ENCODE results near the gene HTT. TPM values are rescaled to one million over a fixed set of nuclear protein-coding genes. Genes with fewer than 3 reads are reported as not detected.
"Not testable (repeated sequence)": the region's sequence is repeated elsewhere in the genome, so short reads cannot be mapped to it uniquely, and the experiment has no call there.

The HTT gene
- total RNA-seq, 1 experiment from 2014 or later = 66.8 TPM

- Histone ChIP-seq H3K4me1 (ENCODE audit: insufficient read depth, low read length, poor library complexity, severe bottlenecking) (no peaks in the 10 kb centered on the region), H3K27me3 (replicated peaks; ENCODE audit: insufficient read depth, low read depth, low read length, poor library complexity) (no peaks in the 10 kb centered on the region), H3K9me3 (ENCODE audit: low read depth, low read length, poor library complexity, severe bottlenecking) (no peaks in the 10 kb centered on the region), H3K4me3 (ENCODE audit: low read depth, low read length, poor library complexity, severe bottlenecking) (no peak overlapping the region), H3K36me3 (ENCODE audit: insufficient read depth, low read length, poor library complexity, severe bottlenecking) (no peaks in the 10 kb centered on the region), H3K27ac (ENCODE audit: low read depth, low read length, poor library complexity, severe bottlenecking) (no peak overlapping the region)
- POLR2A ChIA-PET (ENCODE audit: low non-redundant PET) = no interaction called here
- intact Hi-C loops (cut with micrococcal nuclease; ENCODE audit: unreplicated experiment) = no loop called here
- no TSS peak for BruUV-seq (replicated peaks)
- CTCF ChIA-PET = no interaction called here
- TF ChIP-seq CTCF (conservative IDR thresholded peaks at IDR 0.05; ENCODE audit: low read depth, low read length) (no peak), EZH2 (IDR thresholded peaks at IDR 0.05; ENCODE audit: borderline replicate concordance, low read depth, low read length, poor library complexity, severe bottlenecking) (no peak)
- DNase-seq (ENCODE audit: low spot score) = no peak
Measured at GRCh38 chr4:3046623-3047022, 27.9 kb upstream of the HTT start.

GRCh38 chr4:3047464-3048286, 26.8 kb upstream of the HTT start:
- ChIA-PET POLR2A (ENCODE audit: low non-redundant PET) (no interaction called here), CTCF (no interaction called here)
- no peaks in the 10 kb centered on the region for H3K9me3 ChIP-seq (ENCODE audit: low read depth, low read length, poor library complexity, severe bottlenecking)
- H3K4me1 ChIP-seq (ENCODE audit: insufficient read depth, low read length, poor library complexity, severe bottlenecking) = no peaks in the 10 kb centered on the region
- H3K27me3 ChIP-seq (replicated peaks; ENCODE audit: insufficient read depth, low read depth, low read length, poor library complexity) = no peaks in the 10 kb centered on the region
- no peak overlapping the region for H3K4me3 ChIP-seq (ENCODE audit: low read depth, low read length, poor library complexity, severe bottlenecking)
- BruUV-seq (replicated peaks) = no TSS peak
- peak; percentile 58 for DNase-seq (ENCODE audit: low spot score)
- H3K36me3 ChIP-seq (ENCODE audit: insufficient read depth, low read length, poor library complexity, severe bottlenecking) = no peaks in the 10 kb centered on the region
- TF ChIP-seq CTCF (conservative IDR thresholded peaks at IDR 0.05; ENCODE audit: low read depth, low read length) (peak; percentile 73), EZH2 (IDR thresholded peaks at IDR 0.05; ENCODE audit: borderline replicate concordance, low read depth, low read length, poor library complexity, severe bottlenecking) (no peak)
- intact Hi-C loops (cut with micrococcal nuclease; ENCODE audit: unreplicated experiment) = no loop called here
- no peak overlapping the region for H3K27ac ChIP-seq (ENCODE audit: low read depth, low read length, poor library complexity, severe bottlenecking)

GRCh38 chr4:3051141-3051897, 23.2 kb upstream of the HTT start:
- CTCF ChIA-PET; H3K4me1 ChIP-seq (ENCODE audit: insufficient read depth, low read length, poor library complexity, severe bottlenecking); BruUV-seq (replicated peaks); H3K4me3 ChIP-seq (ENCODE audit: low read depth, low read length, poor library complexity, severe bottlenecking); POLR2A ChIA-PET (ENCODE audit: low non-redundant PET); H3K36me3 ChIP-seq (ENCODE audit: insufficient read depth, low read length, poor library complexity, severe bottlenecking); H3K27ac ChIP-seq (ENCODE audit: low read depth, low read length, poor library complexity, severe bottlenecking); H3K27me3 ChIP-seq (replicated peaks; ENCODE audit: insufficient read depth, low read depth, low read length, poor library complexity); H3K9me3 ChIP-seq (ENCODE audit: low read depth, low read length, poor library complexity, severe bottlenecking); DNase-seq (ENCODE audit: low spot score); intact Hi-C loops (cut with micrococcal nuclease; ENCODE audit: unreplicated experiment): not testable (repeated sequence)
